ENCODE measurements around the gene MBD3. TPM values are rescaled to one million over a fixed set of nuclear protein-coding genes. Genes with fewer than 3 reads are reported as not detected.

Gene MBD3
- total RNA-seq, 1 donor from 2014 or later = 75.3 TPM

DNA sequence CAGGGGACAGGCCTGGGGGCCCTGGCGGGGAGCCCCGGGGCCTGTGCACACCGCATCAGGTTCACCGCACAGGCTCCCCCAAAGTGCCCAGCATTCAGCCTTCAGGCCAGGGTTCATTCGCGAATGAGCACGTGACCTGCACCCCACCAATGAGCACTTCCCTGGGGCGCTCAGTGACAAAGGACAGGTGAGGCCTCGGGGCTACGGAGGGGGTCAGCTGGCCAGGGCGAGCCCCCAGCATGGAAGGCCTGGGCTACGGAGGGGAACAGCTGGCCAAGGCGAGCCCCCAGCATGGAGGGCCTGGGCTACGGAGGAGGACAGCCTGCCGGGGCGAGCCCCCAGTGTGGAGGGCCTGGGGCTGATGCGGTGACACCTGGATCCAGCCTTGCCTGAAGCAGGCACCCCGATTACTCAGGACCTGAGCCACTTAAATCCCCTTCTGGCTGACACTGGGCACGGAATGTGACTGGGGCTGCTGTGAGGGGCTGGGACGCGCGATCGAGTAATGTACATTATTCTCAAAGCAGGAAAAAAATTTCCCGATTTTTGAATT is 36.7 kb upstream of the MBD3 start:
- Histone ChIP-seq H3K4me3 (ENCODE audit: low read depth, low read length) (no peak overlapping the region), H3K36me3 (ENCODE audit: control insufficient read depth, insufficient read depth, low read length) (peaks cover 22% of the 10 kb centered on the region), H3K27me3 (ENCODE audit: control insufficient read depth, insufficient read depth, low read length) (no peaks in the 10 kb centered on the region)
- TF ChIP-seq, protein P1, sequence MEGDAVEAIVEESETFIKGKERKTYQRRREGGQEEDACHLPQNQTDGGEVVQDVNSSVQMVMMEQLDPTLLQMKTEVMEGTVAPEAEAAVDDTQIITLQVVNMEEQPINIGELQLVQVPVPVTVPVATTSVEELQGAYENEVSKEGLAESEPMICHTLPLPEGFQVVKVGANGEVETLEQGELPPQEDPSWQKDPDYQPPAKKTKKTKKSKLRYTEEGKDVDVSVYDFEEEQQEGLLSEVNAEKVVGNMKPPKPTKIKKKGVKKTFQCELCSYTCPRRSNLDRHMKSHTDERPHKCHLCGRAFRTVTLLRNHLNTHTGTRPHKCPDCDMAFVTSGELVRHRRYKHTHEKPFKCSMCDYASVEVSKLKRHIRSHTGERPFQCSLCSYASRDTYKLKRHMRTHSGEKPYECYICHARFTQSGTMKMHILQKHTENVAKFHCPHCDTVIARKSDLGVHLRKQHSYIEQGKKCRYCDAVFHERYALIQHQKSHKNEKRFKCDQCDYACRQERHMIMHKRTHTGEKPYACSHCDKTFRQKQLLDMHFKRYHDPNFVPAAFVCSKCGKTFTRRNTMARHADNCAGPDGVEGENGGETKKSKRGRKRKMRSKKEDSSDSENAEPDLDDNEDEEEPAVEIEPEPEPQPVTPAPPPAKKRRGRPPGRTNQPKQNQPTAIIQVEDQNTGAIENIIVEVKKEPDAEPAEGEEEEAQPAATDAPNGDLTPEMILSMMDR (IDR thresholded peaks at IDR 0.05; ENCODE audit: insufficient read depth, low read length, severe bottlenecking) = no peak
- no peak for DNase-seq (ENCODE audit: low read depth)
- no peak for FAIRE-seq

DNA sequence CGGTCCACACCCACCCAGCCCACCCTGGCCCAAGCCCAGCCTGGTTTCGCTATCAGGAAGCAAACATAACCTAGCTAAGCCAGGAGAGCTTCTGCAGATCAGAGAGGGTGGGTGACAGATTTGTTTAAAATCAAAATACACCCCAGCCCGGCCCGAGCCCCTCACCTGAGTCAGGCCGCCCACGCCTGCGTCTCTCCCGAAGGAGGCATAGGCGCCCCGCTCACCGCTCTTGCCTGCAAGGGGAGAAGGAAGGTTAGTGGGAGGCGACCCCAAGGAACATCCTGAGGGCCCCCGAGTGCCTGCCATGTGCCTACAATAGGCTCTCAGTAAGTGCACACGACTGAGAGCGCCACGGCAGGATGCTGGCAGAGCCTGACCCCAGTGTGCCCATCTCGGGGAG is 34.5 kb upstream of the MBD3 start:
- Histone ChIP-seq H3K36me3 (ENCODE audit: control insufficient read depth, insufficient read depth, low read length) (peaks cover 21% of the 10 kb centered on the region), H3K4me3 (ENCODE audit: low read depth, low read length) (no peak overlapping the region), H3K27me3 (ENCODE audit: control insufficient read depth, insufficient read depth, low read length) (no peaks in the 10 kb centered on the region)
- TF ChIP-seq, protein P1 (IDR thresholded peaks at IDR 0.05; ENCODE audit: insufficient read depth, low read length, severe bottlenecking) = no peak
- no peak for FAIRE-seq
- no peak for DNase-seq (ENCODE audit: low read depth)

DNA sequence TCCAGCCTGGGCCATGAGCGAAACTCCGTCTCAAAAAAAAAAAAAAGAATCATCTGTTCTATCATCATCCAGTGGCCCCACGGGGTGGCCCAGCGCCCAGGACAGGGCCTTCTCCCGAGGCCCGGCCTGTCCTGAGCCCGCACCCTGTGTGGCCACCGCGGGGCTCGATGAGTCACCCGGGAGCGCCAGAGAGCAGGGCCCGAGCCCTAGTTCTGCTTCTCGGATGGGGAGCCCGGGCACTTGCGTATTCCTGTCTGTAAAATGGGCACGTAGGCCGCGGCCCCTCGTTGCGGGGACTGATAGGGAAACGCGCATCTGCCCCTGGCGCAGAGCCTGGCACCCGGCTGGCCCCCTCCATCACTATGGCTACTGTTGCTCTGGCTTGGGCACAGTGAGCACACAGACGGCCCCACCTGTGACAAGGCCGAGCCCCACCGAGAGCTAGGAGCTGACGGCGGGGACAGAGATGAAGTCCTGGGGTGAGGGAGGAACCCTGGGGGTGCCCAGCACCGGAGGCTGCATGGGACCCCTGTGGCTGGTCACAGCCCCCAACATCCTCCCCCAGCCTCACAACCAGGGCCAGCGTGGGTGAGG is 33.8 kb upstream of the MBD3 start:
- TF ChIP-seq, protein P1 (IDR thresholded peaks at IDR 0.05; ENCODE audit: insufficient read depth, low read length, severe bottlenecking) = no peak
- Histone ChIP-seq H3K4me3 (ENCODE audit: low read depth, low read length) (no peak overlapping the region), H3K27me3 (ENCODE audit: control insufficient read depth, insufficient read depth, low read length) (no peaks in the 10 kb centered on the region), H3K36me3 (ENCODE audit: control insufficient read depth, insufficient read depth, low read length) (peaks cover 17% of the 10 kb centered on the region)
- DNase-seq (ENCODE audit: low read depth) (no peak), FAIRE-seq (no peak)

DNA sequence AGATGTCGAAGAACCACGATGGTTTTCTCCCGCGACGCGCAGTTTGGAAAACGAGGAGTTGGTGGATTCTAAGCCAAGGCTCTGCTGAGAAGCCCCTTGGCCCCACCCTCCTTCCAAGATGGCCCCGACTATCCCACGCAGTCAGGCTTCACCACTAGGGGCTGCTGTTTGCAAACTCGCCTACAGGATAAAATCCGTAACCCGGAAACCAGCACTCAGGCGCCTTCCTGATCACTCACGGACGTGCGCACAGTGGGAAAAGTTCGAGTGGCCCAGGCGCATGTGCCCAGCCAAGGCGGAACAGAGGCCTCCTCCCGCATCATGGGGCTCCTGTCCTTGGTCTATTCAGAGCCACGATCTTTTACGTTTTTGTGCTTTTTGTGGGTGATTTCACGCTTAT is 31.8 kb upstream of the MBD3 start:
- Histone ChIP-seq H3K36me3 (ENCODE audit: control insufficient read depth, insufficient read depth, low read length) (peaks cover 24% of the 10 kb centered on the region), H3K27me3 (ENCODE audit: control insufficient read depth, insufficient read depth, low read length) (no peaks in the 10 kb centered on the region), H3K4me3 (ENCODE audit: low read depth, low read length) (no peak overlapping the region)
- TF ChIP-seq, protein P1 (IDR thresholded peaks at IDR 0.05; ENCODE audit: insufficient read depth, low read length, severe bottlenecking) = peak; percentile 71
- no peak for FAIRE-seq
- DNase-seq (ENCODE audit: low read depth) = peak; percentile 29

DNA sequence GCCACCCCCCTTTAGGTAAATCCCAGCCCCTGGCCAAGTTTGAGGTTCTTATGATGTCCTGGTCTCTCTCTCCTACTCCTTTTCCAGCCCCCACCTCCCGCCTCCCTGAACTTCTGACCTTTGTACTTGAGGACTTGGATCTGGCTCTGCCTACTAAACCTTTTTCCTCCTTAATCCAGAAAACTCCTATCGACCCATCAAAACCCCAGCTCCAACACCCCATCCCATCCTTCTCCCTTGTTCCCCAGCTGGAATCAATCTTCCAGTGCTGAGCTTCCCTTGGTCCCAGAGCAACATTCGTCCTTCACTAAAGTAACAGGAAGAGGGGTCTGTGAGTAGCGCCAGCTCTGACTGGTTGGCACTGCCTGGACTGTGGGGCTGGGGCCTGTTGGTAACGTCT is 29.9 kb upstream of the MBD3 start:
- DNase-seq (ENCODE audit: low read depth) = no peak
- TF ChIP-seq, protein P1 (IDR thresholded peaks at IDR 0.05; ENCODE audit: insufficient read depth, low read length, severe bottlenecking) = no peak
- FAIRE-seq = no peak
- no peak overlapping the region for H3K4me3 ChIP-seq (ENCODE audit: low read depth, low read length)
- peaks cover 33% of the 10 kb centered on the region for H3K36me3 ChIP-seq (ENCODE audit: control insufficient read depth, insufficient read depth, low read length)
- H3K27me3 ChIP-seq (ENCODE audit: control insufficient read depth, insufficient read depth, low read length) = no peaks in the 10 kb centered on the region

DNA sequence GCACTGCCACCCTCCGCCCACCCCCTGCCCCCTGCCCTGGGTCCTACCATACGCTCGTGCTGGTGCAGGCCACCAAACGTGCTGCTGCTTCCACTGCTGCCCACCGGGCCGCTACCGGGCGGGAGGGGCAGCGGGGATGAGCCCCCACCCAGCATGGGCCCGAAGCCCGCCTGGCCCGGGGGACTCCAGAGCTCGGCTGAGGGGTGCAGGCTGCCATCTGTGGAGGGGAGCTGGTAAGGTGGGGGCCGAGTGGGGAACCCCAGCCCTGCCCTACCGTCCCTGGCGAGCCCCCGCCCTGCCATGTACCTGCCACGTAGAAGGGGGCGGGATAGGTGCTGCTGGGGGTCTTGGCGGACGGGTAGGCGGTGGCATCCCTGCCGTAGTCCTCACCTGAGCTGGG is 29.3 kb upstream of the MBD3 start:
- no peak overlapping the region for H3K4me3 ChIP-seq (ENCODE audit: low read depth, low read length)
- no peak for DNase-seq (ENCODE audit: low read depth)
- no peaks in the 10 kb centered on the region for H3K27me3 ChIP-seq (ENCODE audit: control insufficient read depth, insufficient read depth, low read length)
- TF ChIP-seq, protein P1 (IDR thresholded peaks at IDR 0.05; ENCODE audit: insufficient read depth, low read length, severe bottlenecking) = no peak
- H3K36me3 ChIP-seq (ENCODE audit: control insufficient read depth, insufficient read depth, low read length) = peaks cover 33% of the 10 kb centered on the region
- no peak for FAIRE-seq
